ENCODE measurements around the gene KCNG2. TPM values are rescaled to one million over a fixed set of nuclear protein-coding genes. Genes with fewer than 3 reads are reported as not detected.

KCNG2 gene
- total and polyA plus RNA-seq, 9 of the 15 experiments (the other 6 are each of a cell fraction or from before 2014, with no cell fraction given), result not detected

DNA sequence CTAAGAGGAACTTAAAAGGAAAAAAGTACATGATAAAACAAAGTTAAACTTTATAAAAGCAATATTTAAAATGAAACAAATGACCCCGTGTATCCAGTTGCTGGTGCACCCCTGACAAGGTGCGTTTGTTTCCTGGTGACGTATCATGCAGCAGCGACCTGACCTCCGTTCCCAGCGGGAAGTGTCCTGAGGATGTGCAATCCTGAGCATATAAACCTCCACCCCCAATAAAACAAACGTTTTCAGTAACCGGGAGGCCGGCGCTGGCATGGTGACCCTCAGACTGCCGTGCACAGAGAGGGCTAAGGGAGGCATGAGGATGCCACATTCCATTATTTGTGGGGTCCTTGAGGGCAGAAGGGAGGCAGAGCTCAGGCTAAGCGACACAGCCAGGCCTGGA lies 138.9 kb downstream of the KCNG2 start:
- Histone ChIP-seq H3K9ac (ENCODE audit: insufficient read depth in 1 of 2, low read depth in 2 of 2, low read length in 2 of 2) (no peak overlapping the region), H3K27ac (ENCODE audit: extremely low read depth, low read depth, low read length) (no peak overlapping the region), H4K20me1 (replicated peaks; ENCODE audit: control insufficient read depth, insufficient read depth, low read length) (no peaks in the 10 kb centered on the region), H3K79me2 (ENCODE audit: control insufficient read depth, insufficient read depth, low read length) (no peaks in the 10 kb centered on the region), H3K36me3 (ENCODE audit: control insufficient read depth, insufficient read depth, low read length) (peaks cover 3% of the 10 kb centered on the region; the same call in 1 of the 3 replicates), H3K4me3 (no peak overlapping the region), H2AFZ (ENCODE audit: low read depth, low read length) (no peak overlapping the region), H3K9me3 (replicated peaks; ENCODE audit: control insufficient read depth, insufficient read depth, low read depth, low read length) (peaks cover 1% of the 10 kb centered on the region; the same call in 1 of the 2 replicates), H3K9me1 (ENCODE audit: control insufficient read depth, insufficient read depth, low read length) (no peaks in the 10 kb centered on the region), H3K27me3 (ENCODE audit: control insufficient read depth in 2 of 2, insufficient read depth in 2 of 2, low read length in 2 of 2) (no peaks in the 10 kb centered on the region), H3K4me1 (replicated peaks in 1 of 2; ENCODE audit: control insufficient read depth in 2 of 2, insufficient read depth in 2 of 2, low read length in 2 of 2) (peaks cover 0 to 6% of the 10 kb centered on the region in 2 experiments; a peak in 2 of 5 replicates), H3K4me2 (ENCODE audit: insufficient read depth, low read length) (no peak overlapping the region)
- CTCF ChIA-PET (ENCODE audit: low intra/inter-chr PET ratio), result no interaction called here
- ATAC-seq, result no peak
- no TSS peak for BruUV-seq (replicated peaks)
- TF ChIP-seq CHD1 (IDR thresholded peaks at IDR 0.05; ENCODE audit: low read length) (no peak), THRA (IDR thresholded peaks at IDR 0.05) (no peak)
- WGBS (ENCODE audit: insufficient coverage, low coverage, missing lambda C conversion rate), result 82% methylated on average over 11 of the region's 12 CpGs
- POLR2A ChIA-PET, result interaction anchor here (0.9 kb wide), 1 partner anchor 12 kb away, joined by 3 read pairs; no protein-coding TSS in a partner anchor
- DNase-seq (ENCODE audit: extremely low read depth in 1 of 4, low spot score in 3 of 4), result no peak
- in situ Hi-C loops (cut with MboI), result no loop called here
- intact Hi-C loops (cut with micrococcal nuclease), result no loop called here
- no peak for FAIRE-seq

GRCh38 chr18:79937103-79937860 lies 139.5 kb downstream of the KCNG2 start:
- CTCF ChIA-PET (ENCODE audit: low intra/inter-chr PET ratio), result no interaction called here
- no peaks in the 10 kb centered on the region for H3K27me3 ChIP-seq (ENCODE audit: control insufficient read depth in 2 of 2, insufficient read depth in 2 of 2, low read length in 2 of 2)
- no peak for TF ChIP-seq PTBP1 (IDR thresholded peaks at IDR 0.05; ENCODE audit: low read depth, low read length)
- TF ChIP-seq ZKSCAN3 (CRISPR knock-in tag; IDR thresholded peaks at IDR 0.05), result no peak
- no peak for TF ChIP-seq HNRNPH1 (optimal IDR thresholded peaks at IDR 0.05; ENCODE audit: low read depth, low read length)
- TF ChIP-seq SP2 (IDR thresholded peaks at IDR 0.05; ENCODE audit: extremely low read depth, low read depth, low read length, poor library complexity, severe bottlenecking), result no peak
- TF ChIP-seq ZNF280B (CRISPR knock-in tag; IDR thresholded peaks at IDR 0.05), result no peak
- TF ChIP-seq ZBTB8A (IDR thresholded peaks at IDR 0.05; ENCODE audit: partially characterized antibody), result no peak
- TF ChIP-seq ATF7 (IDR thresholded peaks at IDR 0.05), result no peak
- no peak for TF ChIP-seq U2AF1 (optimal IDR thresholded peaks at IDR 0.05; ENCODE audit: low read depth, low read length)
- TF ChIP-seq MTA1 (IDR thresholded peaks at IDR 0.05; ENCODE audit: borderline replicate concordance), result no peak

More at GRCh38 chr18:79937103-79937860, 139.5 kb downstream of the KCNG2 start:
- POLR2A ChIA-PET, result interaction anchor here (0.9 kb wide), 1 partner anchor 11 kb away, joined by 3 read pairs; no protein-coding TSS in a partner anchor
- BruUV-seq (replicated peaks), result no TSS peak
- no peak for ATAC-seq
- intact Hi-C loops (cut with micrococcal nuclease), result no loop called here
- H3K9me3 ChIP-seq (replicated peaks; ENCODE audit: control insufficient read depth, insufficient read depth, low read depth, low read length), result peaks cover 1% of the 10 kb centered on the region; the same call in 1 of the 2 replicates
- no peak for DNase-seq (ENCODE audit: extremely low read depth in 1 of 4, low spot score in 3 of 4)
- no peak for FAIRE-seq
- no peaks in the 10 kb centered on the region; the same call in 1 of the 2 replicates for H4K20me1 ChIP-seq (replicated peaks; ENCODE audit: control insufficient read depth, insufficient read depth, low read length)
- no peak overlapping the region for H3K4me3 ChIP-seq
- no peak overlapping the region for H3K9ac ChIP-seq (ENCODE audit: insufficient read depth in 1 of 2, low read depth in 2 of 2, low read length in 2 of 2)
- peaks cover 0 to 6% of the 10 kb centered on the region in 2 experiments; a peak in 2 of 5 replicates for H3K4me1 ChIP-seq (replicated peaks in 1 of 2; ENCODE audit: control insufficient read depth in 2 of 2, insufficient read depth in 2 of 2, low read length in 2 of 2)
- H3K27ac ChIP-seq (ENCODE audit: extremely low read depth, low read depth, low read length), result no peak overlapping the region
- H2AFZ ChIP-seq (ENCODE audit: low read depth, low read length), result no peak overlapping the region
- peaks cover 3% of the 10 kb centered on the region; the same call in 1 of the 3 replicates for H3K36me3 ChIP-seq (ENCODE audit: control insufficient read depth, insufficient read depth, low read length)
- H3K4me2 ChIP-seq (ENCODE audit: insufficient read depth, low read length), result no peak overlapping the region
- in situ Hi-C loops (cut with MboI), result no loop called here
- 77% methylated on average over 11 of the region's 25 CpGs for WGBS (ENCODE audit: insufficient coverage, low coverage, missing lambda C conversion rate)
- no peaks in the 10 kb centered on the region for H3K79me2 ChIP-seq (ENCODE audit: control insufficient read depth, insufficient read depth, low read length)
- no peaks in the 10 kb centered on the region for H3K9me1 ChIP-seq (ENCODE audit: control insufficient read depth, insufficient read depth, low read length)

Data from K562 (cell line).